ENCODE measurements around the gene KRT6B.
"Not testable (repeated sequence)": the region's sequence is repeated elsewhere in the genome, so short reads cannot be mapped to it uniquely, and the experiment has no call there.

The KRT6B gene

DNA sequence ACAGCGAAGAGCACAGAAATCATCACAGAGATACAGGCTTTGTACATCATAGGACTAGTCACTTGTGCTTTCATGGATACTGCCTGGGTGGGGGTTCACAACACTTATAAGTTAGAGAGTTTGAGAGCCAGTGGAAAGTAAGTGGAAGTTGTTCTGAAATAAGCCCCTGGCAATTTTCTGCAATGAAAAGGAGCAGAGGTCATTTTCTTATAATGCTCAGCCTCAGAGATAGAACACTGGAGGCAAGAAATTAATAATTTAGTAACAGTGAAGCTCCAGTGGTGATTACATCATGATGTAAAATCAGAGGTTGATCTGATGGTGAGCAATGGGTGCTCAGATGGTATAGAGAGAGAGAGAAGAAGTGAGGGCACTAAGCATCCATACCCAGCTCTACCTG lies 35.3 kb upstream of the KRT6B start:
- Mint-ChIP-seq H3K36me3 (no peaks in the 10 kb centered on the region), H3K4me3 (no peak overlapping the region), H3K4me1 (no peaks in the 10 kb centered on the region), H3K27ac (no peak overlapping the region), H3K9me3 (peaks cover 7% of the 10 kb centered on the region)
- ATAC-seq (no peak), DNase-seq (ENCODE audit: low spot score in 2 of 2) (no peak)

DNA sequence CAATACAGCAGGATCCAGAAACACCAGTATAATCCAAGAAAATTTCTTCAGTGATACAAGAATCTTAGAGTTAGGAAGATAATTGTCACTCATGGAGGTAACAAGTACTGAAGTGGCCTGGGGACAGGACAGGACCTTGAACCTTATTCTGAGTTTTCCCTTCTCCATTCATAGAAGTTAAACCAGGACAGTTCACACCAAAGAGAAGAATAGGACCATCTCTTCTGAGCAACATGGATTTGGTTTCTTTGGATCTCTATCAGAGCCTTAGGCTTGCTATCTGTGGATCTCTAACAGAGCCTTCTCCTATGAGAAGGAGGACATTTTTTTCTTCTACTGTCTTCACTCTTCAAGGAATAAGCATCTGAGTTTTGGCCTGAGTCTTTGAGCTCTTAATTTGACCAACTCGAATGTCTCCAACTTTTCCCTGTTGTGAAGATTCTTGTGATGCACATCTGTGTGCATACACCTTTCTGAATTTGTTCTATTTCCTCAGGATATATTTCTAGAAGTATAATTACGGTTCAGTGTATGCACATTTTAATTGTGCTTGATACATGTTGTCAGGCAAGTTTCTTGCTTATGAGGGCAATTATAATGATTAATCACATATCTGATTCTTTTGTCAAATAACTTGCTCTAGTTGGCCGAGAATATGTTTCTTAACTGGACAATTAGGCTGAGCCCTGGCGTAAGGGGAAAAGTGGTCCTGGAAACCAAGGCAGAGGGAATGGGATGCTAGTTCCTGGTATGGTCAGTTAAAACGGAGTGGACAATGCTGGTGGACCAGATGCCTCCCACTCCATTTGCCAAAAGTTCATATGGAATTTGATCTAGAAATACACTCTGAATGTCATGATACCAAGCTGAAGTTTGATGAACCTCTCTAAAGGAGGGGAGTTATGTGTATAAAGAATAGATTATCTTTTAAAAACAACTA lies 34.5 kb upstream of the KRT6B start:
- H3K9me3 Mint-ChIP-seq: peaks cover 7% of the 10 kb centered on the region
- no peak overlapping the region for H3K27ac Mint-ChIP-seq
- DNase-seq (ENCODE audit: low spot score in 2 of 2): no peak
- ATAC-seq: no peak
- no peaks in the 10 kb centered on the region for H3K36me3 Mint-ChIP-seq
- no peak overlapping the region for H3K4me3 Mint-ChIP-seq
- H3K4me1 Mint-ChIP-seq: no peaks in the 10 kb centered on the region

GRCh38 chr12:52480073-52480472 lies 28.1 kb upstream of the KRT6B start:
- DNase-seq (ENCODE audit: low spot score in 2 of 2) (no peak), ATAC-seq (no peak)
- H3K36me3 Mint-ChIP-seq: no peaks in the 10 kb centered on the region
- peaks cover 5% of the 10 kb centered on the region for H3K9me3 Mint-ChIP-seq
- H3K27ac Mint-ChIP-seq: no peak overlapping the region
- no peak overlapping the region for H3K4me3 Mint-ChIP-seq
- H3K4me1 Mint-ChIP-seq: no peaks in the 10 kb centered on the region

DNA sequence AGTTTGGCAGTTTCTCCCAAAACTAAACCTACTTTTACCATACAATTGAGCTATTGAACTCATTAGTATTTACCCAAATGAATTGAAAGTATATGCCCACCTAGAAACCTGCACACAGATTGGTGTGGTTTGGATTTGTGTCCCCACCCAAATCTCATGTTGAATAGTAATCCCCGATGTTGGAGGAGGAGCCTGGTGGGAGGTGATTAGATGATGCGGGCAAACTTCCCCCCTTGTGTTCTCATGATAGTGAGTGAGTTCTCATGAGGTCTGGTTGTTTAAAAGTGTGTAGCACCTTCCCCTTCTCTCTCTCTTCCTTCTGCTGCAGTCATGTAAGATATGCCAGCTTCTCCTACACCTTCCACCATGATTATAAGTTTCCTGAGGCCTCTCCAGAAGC lies 25.7 kb upstream of the KRT6B start:
- Mint-ChIP-seq H3K27ac (no peak overlapping the region), H3K36me3 (no peaks in the 10 kb centered on the region), H3K4me3 (no peak overlapping the region), H3K9me3 (peaks cover 3% of the 10 kb centered on the region), H3K4me1 (no peaks in the 10 kb centered on the region)
- DNase-seq (ENCODE audit: low spot score in 2 of 2) (no peak), ATAC-seq (no peak)

DNA sequence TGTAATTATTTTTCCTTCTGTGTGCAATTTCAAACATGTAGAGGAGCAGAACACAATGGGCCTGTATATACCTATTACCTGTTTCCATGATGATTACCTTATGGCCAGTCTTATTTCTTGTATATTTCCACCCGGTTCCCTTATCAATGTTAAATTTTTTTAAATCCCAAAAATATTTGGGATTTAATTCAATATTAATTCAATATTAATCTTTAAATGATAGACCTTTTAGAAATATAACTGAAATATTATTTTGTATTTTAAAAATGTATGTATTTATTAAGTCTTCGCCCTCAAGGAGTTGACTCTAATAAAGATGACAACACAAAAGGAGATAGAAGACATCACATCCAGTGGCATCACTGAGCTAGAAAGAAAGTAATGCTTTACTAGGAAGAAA lies 22.3 kb upstream of the KRT6B start:
- no peak overlapping the region for H3K4me3 Mint-ChIP-seq
- no peaks in the 10 kb centered on the region for H3K36me3 Mint-ChIP-seq
- no peak overlapping the region for H3K27ac Mint-ChIP-seq
- H3K9me3 Mint-ChIP-seq: peaks cover 3% of the 10 kb centered on the region
- DNase-seq (ENCODE audit: low spot score in 2 of 2): no peak
- H3K4me1 Mint-ChIP-seq: no peaks in the 10 kb centered on the region
- no peak for ATAC-seq

DNA sequence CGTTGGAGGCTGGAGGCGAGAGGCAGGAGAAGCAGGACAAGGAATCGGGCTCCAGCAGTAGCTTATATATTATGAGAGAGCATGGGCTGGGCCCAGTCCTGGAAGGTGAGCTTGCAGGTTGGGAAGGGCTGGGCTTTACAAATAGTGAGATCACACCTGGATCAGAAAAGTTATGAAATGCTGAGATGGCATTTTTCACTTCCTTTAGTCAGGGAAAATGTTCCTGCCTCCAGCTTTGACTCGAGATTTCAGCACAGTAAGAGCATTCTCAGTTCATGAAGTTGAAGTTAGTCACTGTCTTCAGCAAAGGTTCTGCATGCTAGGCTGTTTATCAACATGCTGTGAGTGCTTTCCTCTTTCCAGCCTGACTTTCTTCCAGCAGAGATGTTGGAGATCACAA lies 21.8 kb upstream of the KRT6B start, which contains the start of gene KRT6C:
Gene KRT6C (minus strand): TSS at position 38 of the 400 bp plus-strand sequence. CDS start 68 bp downstream, outside the sequence.
- Mint-ChIP-seq H3K4me3 (no peak within 1 kb of the TSS), H3K4me1 (no peaks in the 10 kb centered on the region), H3K9me3 (peaks cover 3% of the 10 kb centered on the region), H3K27ac (no peak within 1 kb of the TSS), H3K36me3 (no peaks in the 10 kb centered on the region)
- ATAC-seq (no peak), DNase-seq (ENCODE audit: low spot score in 2 of 2) (no peak)

- DNase-seq (ENCODE audit: low spot score in 2 of 2): no peak
- H3K4me1 Mint-ChIP-seq: no peaks in the 10 kb centered on the region
- H3K9me3 Mint-ChIP-seq: no peaks in the 10 kb centered on the region
- H3K4me3 Mint-ChIP-seq: no peak overlapping the region
- ATAC-seq: no peak
- no peaks in the 10 kb centered on the region for H3K36me3 Mint-ChIP-seq
- no peak overlapping the region for H3K27ac Mint-ChIP-seq
These were observed 17.9 kb upstream of the KRT6B start for GRCh38 chr12:52469853-52470252.

DNA sequence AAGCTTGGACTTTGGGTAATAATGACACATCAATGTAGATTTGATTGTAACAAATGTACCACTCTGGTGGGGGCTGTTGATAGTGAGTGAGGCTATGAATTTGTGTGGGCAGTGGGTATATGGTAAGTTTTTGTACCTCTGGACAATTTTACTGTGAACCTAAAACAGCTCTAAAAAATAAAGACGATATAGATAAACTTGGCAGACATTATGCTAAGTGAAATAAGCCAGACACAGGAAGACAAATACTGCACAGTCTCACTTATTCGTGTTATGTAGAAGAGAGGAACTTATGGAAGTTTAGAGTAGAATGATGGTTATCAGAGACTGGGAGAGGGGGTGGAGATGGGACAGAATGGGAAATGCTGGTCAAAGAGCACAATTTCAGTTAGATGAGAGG lies 13.0 kb upstream of the KRT6B start:
- ATAC-seq: no peak
- Mint-ChIP-seq H3K9me3 (no peaks in the 10 kb centered on the region), H3K4me1 (no peaks in the 10 kb centered on the region), H3K4me3 (no peak overlapping the region), H3K36me3 (no peaks in the 10 kb centered on the region), H3K27ac (no peak overlapping the region)
- no peak for DNase-seq (ENCODE audit: low spot score in 2 of 2)

DNA sequence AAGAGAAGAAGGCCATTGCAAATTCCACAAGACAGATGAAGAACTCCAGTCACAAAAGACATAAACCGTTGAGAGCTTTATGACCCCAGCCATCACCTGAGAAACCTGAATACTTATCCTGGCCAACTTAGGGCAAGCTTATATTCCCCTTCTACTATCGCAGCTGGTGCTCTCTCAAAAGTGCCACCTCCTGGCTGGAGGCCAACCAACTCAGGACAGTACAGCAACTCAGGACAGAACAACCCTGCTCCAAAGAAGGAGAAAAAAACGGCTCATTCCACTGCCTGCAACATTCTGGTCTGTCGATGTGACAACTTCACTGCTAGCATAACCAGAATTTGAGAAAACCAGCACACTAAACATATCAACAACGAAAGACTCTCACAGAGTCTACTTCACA lies 9.7 kb upstream of the KRT6B start:
- no peaks in the 10 kb centered on the region for H3K4me1 Mint-ChIP-seq
- no peak for ATAC-seq
- H3K36me3 Mint-ChIP-seq: no peaks in the 10 kb centered on the region
- no peaks in the 10 kb centered on the region for H3K9me3 Mint-ChIP-seq
- no peak overlapping the region for H3K27ac Mint-ChIP-seq
- no peak overlapping the region for H3K4me3 Mint-ChIP-seq
- DNase-seq (ENCODE audit: low spot score in 2 of 2): no peak

DNA sequence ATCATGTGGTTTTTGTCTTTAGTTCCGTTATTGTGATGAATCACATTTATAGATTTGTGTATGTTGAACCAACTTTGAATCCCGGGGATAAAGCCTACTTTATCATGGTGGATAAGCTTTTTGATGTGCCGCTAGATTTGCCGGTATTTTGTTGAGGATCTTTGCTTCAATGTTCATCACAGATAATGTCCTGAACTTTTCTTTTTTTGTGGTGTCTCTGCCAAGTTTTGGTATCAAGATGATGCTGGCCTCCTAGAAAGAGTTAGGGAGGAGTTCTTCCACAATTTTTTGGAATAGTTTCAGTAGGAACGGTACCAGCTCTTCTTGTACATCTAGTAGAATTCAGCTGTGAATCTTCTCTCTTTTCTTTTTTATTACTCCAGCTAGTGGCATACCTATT lies 6.9 kb upstream of the KRT6B start:
- no peak for DNase-seq (ENCODE audit: low spot score in 2 of 2)
- Mint-ChIP-seq H3K4me1 (peaks cover 14% of the 10 kb centered on the region), H3K27ac (no peak overlapping the region), H3K4me3 (no peak overlapping the region), H3K9me3 (no peaks in the 10 kb centered on the region), H3K36me3 (no peaks in the 10 kb centered on the region)
- ATAC-seq: no peak

GRCh38 chr12:52455821-52456220 lies 3.9 kb upstream of the KRT6B start:
- DNase-seq (ENCODE audit: low spot score in 2 of 2) (no peak), ATAC-seq (no peak)
- Mint-ChIP-seq H3K9me3 (no peaks in the 10 kb centered on the region), H3K4me1 (peaks cover 14% of the 10 kb centered on the region), H3K4me3 (no peak overlapping the region), H3K36me3 (no peaks in the 10 kb centered on the region), H3K27ac (no peak overlapping the region)

DNA sequence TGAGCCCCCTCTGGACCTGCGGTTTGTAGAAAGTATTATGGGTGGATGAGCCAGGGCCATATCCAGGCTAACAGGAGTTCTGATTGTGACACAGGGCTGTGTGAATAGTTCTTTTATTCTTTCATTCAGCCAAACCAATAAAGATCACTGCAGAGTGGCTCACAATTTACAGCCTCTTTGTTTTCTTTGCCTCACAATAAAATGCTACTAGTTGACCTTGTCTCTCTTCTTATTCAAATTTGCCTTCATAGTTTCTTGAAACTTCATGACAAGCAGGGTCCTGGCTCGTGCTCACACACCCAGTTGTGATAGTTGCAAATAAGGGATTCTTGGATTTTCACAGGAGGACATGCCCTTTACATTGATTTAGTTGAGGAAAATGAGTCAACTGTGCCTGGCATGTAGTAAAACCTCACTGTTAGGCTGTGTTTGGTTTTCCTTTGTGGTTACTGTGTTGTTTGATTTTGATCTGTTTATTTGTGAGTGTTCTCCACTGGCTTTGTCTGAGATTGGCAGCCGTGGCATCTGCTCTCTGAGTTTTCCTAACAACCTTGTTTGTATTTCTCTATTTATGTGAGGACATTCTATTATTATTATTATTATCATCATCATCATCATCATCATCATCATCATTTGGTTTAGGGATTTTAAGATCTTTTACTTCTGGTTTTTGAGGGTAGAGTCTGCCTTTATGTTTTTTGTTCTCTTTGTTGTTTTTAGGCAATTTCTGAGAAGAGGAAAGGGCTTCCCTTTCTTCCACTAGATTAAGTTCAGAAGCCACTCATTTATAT lies 2.7 kb upstream of the KRT6B start:
- no peaks in the 10 kb centered on the region for H3K9me3 Mint-ChIP-seq
- ATAC-seq: peak; percentile 46
- H3K36me3 Mint-ChIP-seq: no peaks in the 10 kb centered on the region
- H3K4me3 Mint-ChIP-seq: no peak overlapping the region
- no peak overlapping the region for H3K27ac Mint-ChIP-seq
- H3K4me1 Mint-ChIP-seq: peaks cover 14% of the 10 kb centered on the region
- no peak for DNase-seq (ENCODE audit: low spot score in 2 of 2)

DNA sequence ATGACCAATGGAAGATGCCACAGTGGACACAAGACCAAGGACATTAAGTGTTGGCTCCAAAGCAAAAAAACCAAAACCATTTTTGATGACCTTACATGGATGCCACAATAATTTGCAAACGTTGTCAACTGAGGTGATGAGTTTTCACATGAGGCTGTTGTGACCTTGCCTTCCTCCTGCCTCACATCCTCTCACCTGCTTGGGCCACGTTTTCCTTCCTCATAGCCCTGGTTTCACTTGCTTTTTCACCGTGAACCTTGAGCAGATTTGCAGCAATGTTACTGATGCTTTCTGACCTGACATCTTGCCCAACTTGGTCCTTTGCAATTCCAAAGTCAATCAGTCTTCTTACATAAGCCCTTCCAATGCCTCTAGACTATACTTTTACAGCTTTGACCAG lies 3.7 kb downstream of the KRT6B start:
- ATAC-seq: no peak
- Mint-ChIP-seq H3K27ac (no peak overlapping the region), H3K9me3 (no peaks in the 10 kb centered on the region), H3K4me1 (peaks cover 7% of the 10 kb centered on the region), H3K4me3 (no peak overlapping the region), H3K36me3 (no peaks in the 10 kb centered on the region)
- no peak for DNase-seq (ENCODE audit: low spot score in 2 of 2)

DNA sequence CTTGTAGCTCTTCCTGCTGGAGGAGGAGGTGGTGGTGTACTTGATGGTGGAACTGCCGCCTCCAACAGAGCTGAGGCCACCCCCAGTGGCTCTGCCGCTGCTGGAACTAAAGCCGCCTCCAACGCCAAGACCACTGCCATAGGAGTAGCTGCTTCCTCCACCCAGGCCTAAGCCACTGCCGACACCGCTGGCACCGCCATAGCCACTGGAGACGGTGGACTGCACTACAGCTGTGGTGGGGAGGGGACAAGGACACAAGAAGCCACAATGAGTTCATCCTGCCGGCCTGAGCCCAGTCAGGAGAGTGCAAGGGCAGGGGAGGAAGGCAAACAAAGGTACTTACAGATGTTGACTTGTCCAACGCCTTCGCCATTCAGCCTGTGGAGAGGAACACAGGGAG lies 4.8 kb downstream of the KRT6B start:
- H3K4me1 Mint-ChIP-seq; H3K27ac Mint-ChIP-seq; ATAC-seq; H3K9me3 Mint-ChIP-seq; H3K4me3 Mint-ChIP-seq; H3K36me3 Mint-ChIP-seq; DNase-seq (ENCODE audit: low spot score in 2 of 2): not testable (repeated sequence)

DNA sequence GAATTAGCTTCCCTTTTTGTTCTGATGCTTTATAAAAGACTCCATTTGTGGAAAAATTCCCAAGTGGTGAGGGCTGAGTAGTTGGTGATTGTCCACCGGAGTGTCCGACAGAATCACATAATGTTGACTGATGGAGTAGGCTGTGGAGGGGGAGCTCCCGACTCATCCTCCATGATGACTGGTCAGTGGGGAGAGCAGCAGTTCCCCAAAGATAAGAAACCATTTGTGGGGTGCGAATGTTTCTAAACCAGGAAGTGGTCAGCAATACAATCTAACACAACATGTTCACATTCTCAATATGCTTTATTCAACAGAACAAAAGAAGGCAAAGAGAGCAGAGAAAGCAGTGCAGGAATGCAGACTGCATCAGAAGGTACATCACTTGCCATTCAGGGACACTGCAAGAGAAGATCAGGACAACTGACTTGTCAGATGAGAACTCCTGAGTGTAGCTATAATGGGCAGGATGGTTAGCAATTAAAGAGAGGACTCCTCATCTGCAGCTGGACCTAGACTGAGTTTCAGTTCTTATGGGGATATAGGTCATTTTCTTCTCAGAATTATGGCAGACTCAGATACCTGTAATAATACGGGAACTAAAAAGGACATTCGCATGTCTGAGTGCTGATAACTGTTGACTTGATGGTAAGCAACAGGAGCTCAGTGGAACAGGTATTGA lies 5.4 kb downstream of the KRT6B start:
- ATAC-seq: no peak
- no peak overlapping the region for H3K27ac Mint-ChIP-seq

More for the DNA sequence above, 5.4 kb downstream of the KRT6B start:
- no peak overlapping the region for H3K4me3 Mint-ChIP-seq
- H3K9me3 Mint-ChIP-seq: no peaks in the 10 kb centered on the region
- H3K4me1 Mint-ChIP-seq: peaks cover 7% of the 10 kb centered on the region
- H3K36me3 Mint-ChIP-seq: no peaks in the 10 kb centered on the region
- DNase-seq (ENCODE audit: low spot score in 2 of 2): no peak
